Testis (tissue), 3 donors: ENCODE results near the gene BEND3. TPM values are rescaled to one million over a fixed set of nuclear protein-coding genes. Genes with fewer than 3 reads are reported as not detected.

ENCODE experiments used
- DNase-seq: peaks from one replicate; pipeline ENCODE4 v3.0.0-alpha.2; 2019
- H3K27ac ChIP-seq, 2 donors: fragments of 200-600 bp; sonication (generic); one replicate each; pipeline ENCODE4 v1.5.1; 2019
- H3K27me3 ChIP-seq: fragments of 200-600 bp; sonication (generic); one replicate; pipeline ENCODE4 v1.5.1; 2019
- H3K36me3 ChIP-seq: fragments of 200-600 bp; sonication (generic); one replicate; pipeline ENCODE4 v1.5.1; 2017; ENCODE audit warnings: low read depth; ENCODE audit errors: missing control alignments
- H3K4me1 ChIP-seq: fragments of 200-600 bp; sonication (generic); one replicate; pipeline ENCODE4 v1.5.1; 2019
- H3K4me3 ChIP-seq, 2 donors: fragments of 200-600 bp; sonication (generic); one replicate each; pipeline ENCODE4 v1.5.1; 2017 to 2019
- H3K9me3 ChIP-seq: fragments of 200-600 bp; sonication (generic); one replicate; pipeline ENCODE4 v1.5.1; 2017
- POLR2A ChIP-seq: fragments of 450-650 bp; IDR thresholded peaks from one replicate; pipeline ENCODE4 v1.6.1; 2017; ENCODE audit warnings: antibody characterized with exemption, mild to moderate bottlenecking, moderate library complexity
- WGBS, 2 donors: methylation state at CpG; one replicate each; pipeline ENCODE4 v1.1.5; 2018; 5-methylcytosine and 5-hydroxymethylcytosine counted together
- intact Hi-C: fragments of 100-400 bp; cut with DNase I; formaldehyde crosslinking; loops from one replicate; pipeline ENCODE4 v1.15.1; 2023; ENCODE audit warnings: low total_unique reads
- polyA plus RNA-seq: library from polyadenylated mRNA; stranded (reverse); fragments of 350-450 nt; fragmentation: Illumina TruSeq; extraction: RNeasy Lipid Tissue Mini Kit (QIAGEN cat#74804); gene quantifications from one replicate; pipeline ENCODE4 v1.2.3, GENCODE V29; 2014; ENCODE audit warnings: low read depth, low replicate concordance; ENCODE audit not compliant: insufficient read depth
- total RNA-seq, 2 donors: library from RNA; depleted of rRNA; stranded (reverse); fragments of >200 nt; gene quantifications; one replicate each; pipeline ENCODE4 v1.2.3, GENCODE V29; 2016
- TF ChIP-seq, protein P1 (sequence below), 3 experiments: fragments of 450-650 bp in 2 of 3; fragments of 200-600 bp in 1 of 3; sonication (generic) in 1 of 3; IDR thresholded peaks; one replicate each; pipeline ENCODE4 v1.5.1; 2016 to 2019; ENCODE audit warnings: antibody characterized with exemption in 3 of 3, mild to moderate bottlenecking in 2 of 3, moderate library complexity in 1 of 3

BEND3 gene
- total and polyA plus RNA-seq, 3 donors from 2014 or later = 3.7 to 7.6 (median 6.9) TPM

DNA sequence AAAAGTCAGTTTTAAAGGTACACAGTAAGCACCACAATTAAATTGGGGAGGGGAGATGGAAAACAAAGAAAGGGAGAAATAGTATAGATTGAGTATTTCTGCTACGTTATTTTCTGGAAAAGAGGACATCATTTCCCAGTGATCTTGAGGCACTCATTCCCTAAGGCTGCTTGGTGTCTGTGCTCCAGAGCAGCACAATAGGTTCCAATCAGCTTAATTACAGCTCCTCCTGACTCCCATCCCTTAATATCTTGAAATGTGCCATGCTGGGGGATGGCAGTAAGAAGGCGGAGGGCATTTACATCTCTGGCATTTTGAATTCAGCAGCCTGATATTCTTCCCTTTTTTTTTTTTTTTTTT is 39.5 kb upstream of the BEND3 start:
- Histone ChIP-seq H3K27me3 (no peaks in the 10 kb centered on the region), H3K9me3 (no peaks in the 10 kb centered on the region), H3K27ac (no peak overlapping the region), H3K4me3 (no peak overlapping the region), H3K36me3 (no peaks in the 10 kb centered on the region), H3K4me1 (no peaks in the 10 kb centered on the region)
- TF ChIP-seq, protein P1, sequence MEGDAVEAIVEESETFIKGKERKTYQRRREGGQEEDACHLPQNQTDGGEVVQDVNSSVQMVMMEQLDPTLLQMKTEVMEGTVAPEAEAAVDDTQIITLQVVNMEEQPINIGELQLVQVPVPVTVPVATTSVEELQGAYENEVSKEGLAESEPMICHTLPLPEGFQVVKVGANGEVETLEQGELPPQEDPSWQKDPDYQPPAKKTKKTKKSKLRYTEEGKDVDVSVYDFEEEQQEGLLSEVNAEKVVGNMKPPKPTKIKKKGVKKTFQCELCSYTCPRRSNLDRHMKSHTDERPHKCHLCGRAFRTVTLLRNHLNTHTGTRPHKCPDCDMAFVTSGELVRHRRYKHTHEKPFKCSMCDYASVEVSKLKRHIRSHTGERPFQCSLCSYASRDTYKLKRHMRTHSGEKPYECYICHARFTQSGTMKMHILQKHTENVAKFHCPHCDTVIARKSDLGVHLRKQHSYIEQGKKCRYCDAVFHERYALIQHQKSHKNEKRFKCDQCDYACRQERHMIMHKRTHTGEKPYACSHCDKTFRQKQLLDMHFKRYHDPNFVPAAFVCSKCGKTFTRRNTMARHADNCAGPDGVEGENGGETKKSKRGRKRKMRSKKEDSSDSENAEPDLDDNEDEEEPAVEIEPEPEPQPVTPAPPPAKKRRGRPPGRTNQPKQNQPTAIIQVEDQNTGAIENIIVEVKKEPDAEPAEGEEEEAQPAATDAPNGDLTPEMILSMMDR (IDR thresholded peaks at IDR 0.05) = no peak
- WGBS, 2 donors = 81 to 86% methylated on average over 2 of the region's 2 CpGs
- DNase-seq = no peak
- intact Hi-C loops = no loop called here

DNA sequence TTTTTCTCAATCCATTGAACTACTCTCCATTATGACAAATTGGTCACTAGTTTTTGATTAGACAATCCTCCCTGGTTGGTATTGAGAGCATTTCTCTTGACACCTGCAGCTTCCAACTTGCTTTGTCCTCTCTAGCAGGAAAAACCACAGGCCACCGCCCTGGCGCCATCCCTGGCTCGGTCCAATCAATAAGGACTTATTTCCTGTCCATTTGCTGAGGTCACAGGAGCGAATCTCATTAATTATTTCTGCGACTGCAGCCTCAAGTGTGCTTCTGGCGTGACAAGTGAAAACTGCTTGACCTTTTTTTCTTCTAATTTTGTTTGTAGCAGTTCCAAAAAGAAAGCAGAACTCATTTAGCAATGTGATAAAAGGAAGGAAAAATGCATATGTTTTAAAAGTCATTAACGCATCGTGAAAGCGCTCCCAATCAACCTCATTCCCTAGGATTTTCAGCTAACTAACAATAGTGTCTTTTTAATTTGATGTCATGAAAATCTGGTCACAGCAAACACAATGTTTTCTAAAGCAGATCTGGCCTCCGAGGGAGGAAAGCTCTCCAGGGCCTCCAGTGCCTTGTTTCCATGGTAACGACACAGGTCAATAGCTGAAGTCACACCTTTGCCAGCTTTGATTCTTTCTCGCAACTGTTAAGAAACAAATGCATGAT is 39.0 kb upstream of the BEND3 start:
- no peak for TF ChIP-seq POLR2A
- TF ChIP-seq, protein P1 (IDR thresholded peaks at IDR 0.05) = no peak
- Histone ChIP-seq H3K4me3 (no peak overlapping the region), H3K27me3 (no peaks in the 10 kb centered on the region), H3K9me3 (no peaks in the 10 kb centered on the region), H3K27ac (no peak overlapping the region), H3K36me3 (no peaks in the 10 kb centered on the region), H3K4me1 (no peaks in the 10 kb centered on the region)
- WGBS, 2 donors = 79 to 85% methylated on average over 12 of the region's 12 CpGs
- intact Hi-C loops = no loop called here
- no peak for DNase-seq

GRCh38 chr6:107152638-107153430 is 37.5 kb upstream of the BEND3 start:
- intact Hi-C loops = no loop called here
- WGBS, 2 donors = 88% methylated on average over 8 of the region's 8 CpGs

DNA sequence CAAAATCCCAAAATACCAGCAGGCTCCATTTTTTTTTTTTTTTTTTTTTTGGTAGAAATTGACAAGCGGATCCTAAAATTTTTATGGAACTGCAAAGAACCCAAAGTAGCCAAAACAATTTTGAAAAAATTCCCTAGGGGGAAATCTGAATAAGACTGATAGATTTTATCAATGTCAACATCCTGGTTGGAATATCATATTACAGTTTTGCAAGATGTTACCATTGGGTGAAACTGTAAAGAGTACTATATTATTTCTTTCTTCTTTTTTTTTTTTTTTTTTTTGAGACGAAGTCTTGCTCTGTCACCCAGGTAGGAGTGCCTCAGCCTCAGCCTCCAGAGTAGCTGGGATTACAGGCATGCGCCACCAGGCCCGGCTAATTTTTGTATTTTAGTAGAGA is 29.4 kb upstream of the BEND3 start:
- no peak overlapping the region for H3K27ac ChIP-seq
- WGBS, 2 donors = 78 to 94% methylated on average over 4 of the region's 4 CpGs
- no peaks in the 10 kb centered on the region for H3K36me3 ChIP-seq
- TF ChIP-seq, protein P1 (IDR thresholded peaks at IDR 0.05) = no peak
- no peak for TF ChIP-seq POLR2A
- intact Hi-C loops = no loop called here
- no peaks in the 10 kb centered on the region for H3K9me3 ChIP-seq
- no peaks in the 10 kb centered on the region for H3K4me1 ChIP-seq
- no peak for DNase-seq
- no peak overlapping the region for H3K4me3 ChIP-seq
- H3K27me3 ChIP-seq = no peaks in the 10 kb centered on the region

More at GRCh38 chr6:107152638-107153430, 37.5 kb upstream of the BEND3 start:
- Histone ChIP-seq H3K9me3 (no peaks in the 10 kb centered on the region), H3K36me3 (no peaks in the 10 kb centered on the region), H3K4me1 (no peaks in the 10 kb centered on the region), H3K27me3 (no peaks in the 10 kb centered on the region), H3K27ac (no peak overlapping the region), H3K4me3 (no peak overlapping the region)
- TF ChIP-seq POLR2A = no peak
- TF ChIP-seq, protein P1 (IDR thresholded peaks at IDR 0.05) = no peak
- DNase-seq = no peak

DNA sequence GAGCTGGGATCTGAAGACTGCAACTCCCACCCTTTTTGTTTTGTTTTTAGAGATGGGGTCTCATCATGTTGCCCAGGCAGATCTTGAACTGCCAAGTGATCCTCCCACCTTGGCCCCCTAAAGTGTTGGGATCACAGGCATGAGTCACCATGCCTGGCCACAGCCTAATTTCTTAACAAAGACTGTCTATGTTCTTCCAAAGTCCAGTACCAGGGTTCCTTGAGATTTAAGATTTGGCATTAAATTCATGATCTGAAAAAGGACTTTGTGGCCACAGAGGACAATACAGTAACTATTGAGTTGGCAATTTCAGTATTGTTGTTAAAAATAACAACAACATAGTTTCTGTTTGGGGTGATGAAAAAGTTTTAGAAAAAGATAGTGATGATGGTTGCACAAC is 28.7 kb upstream of the BEND3 start:
- TF ChIP-seq POLR2A = no peak
- TF ChIP-seq, protein P1 (IDR thresholded peaks at IDR 0.05) = no peak
- no peaks in the 10 kb centered on the region for H3K9me3 ChIP-seq
- DNase-seq = no peak
- H3K27me3 ChIP-seq = no peaks in the 10 kb centered on the region
- H3K4me1 ChIP-seq = no peaks in the 10 kb centered on the region
- no peak overlapping the region for H3K4me3 ChIP-seq
- intact Hi-C loops = no loop called here
- H3K36me3 ChIP-seq = no peaks in the 10 kb centered on the region
- H3K27ac ChIP-seq = no peak overlapping the region
